Head of caudate nucleus (tissue), 42 donors: ENCODE data around the gene IL10.

Experiments
- DNase-seq, 42 donors: peaks; one replicate each; pipeline versions ENCODE4 v3.0.0 to v3.0.0-alpha.2; 2020 to 2021; ENCODE audit warnings: mixed read lengths in 7 of 42
- intact Hi-C: fragments of 100-400 bp; cut with DNase I; formaldehyde crosslinking; loops from one replicate; pipeline ENCODE4 v1.15.0; 2022

Gene IL10

GRCh38 chr1:206741142-206741701, 31.1 kb downstream of the IL10 start:
- DNase-seq: no peak
- intact Hi-C loops: no loop called here

GRCh38 chr1:206739411-206740076, 32.8 kb downstream of the IL10 start:
- DNase-seq: peak in 12 of 42 donors; percentile 8 to 57 (median 36)
- intact Hi-C loops: no loop called here

- intact Hi-C loops: no loop called here
These were observed 33.6 kb downstream of the IL10 start for GRCh38 chr1:206738370-206739366.

GRCh38 chr1:206737729-206738201, 34.5 kb downstream of the IL10 start:
- intact Hi-C loops: no loop called here
- peak in 1 of 42 donors; percentile 25 for DNase-seq

More at GRCh38 chr1:206738370-206739366, 33.6 kb downstream of the IL10 start:
- peak in 1 of 42 donors; percentile 21 for DNase-seq

- intact Hi-C loops: no loop called here
- peak in 1 of 42 donors; percentile 29 for DNase-seq
These were observed 35.2 kb downstream of the IL10 start for GRCh38 chr1:206736878-206737728.

GRCh38 chr1:206735553-206736031, 36.7 kb downstream of the IL10 start:
- DNase-seq: peak in 12 of 42 donors; percentile 19 to 64 (median 36)
- intact Hi-C loops: no loop called here

GRCh38 chr1:206734499-206735142, 37.7 kb downstream of the IL10 start:
- peak in 36 of 42 donors; percentile 17 to 78 (median 42) for DNase-seq

GRCh38 chr1:206732992-206733391, 39.3 kb downstream of the IL10 start:
- intact Hi-C loops: loop anchor here (5.0 kb wide), 1 partner anchor 179 kb away; no protein-coding TSS in a partner anchor
- DNase-seq: no peak

More at GRCh38 chr1:206734499-206735142, 37.7 kb downstream of the IL10 start:
- intact Hi-C loops: loop anchor here (5.0 kb wide), 1 partner anchor 178 kb away; no protein-coding TSS in a partner anchor

GRCh38 chr1:206732508-206732907, 39.8 kb downstream of the IL10 start:
- DNase-seq: no peak
- intact Hi-C loops: loop anchor here (5.0 kb wide), 1 partner anchor 180 kb away; no protein-coding TSS in a partner anchor

GRCh38 chr1:206729507-206729906, 42.8 kb downstream of the IL10 start:
- DNase-seq: peak in 1 of 42 donors; percentile 9
- intact Hi-C loops: no loop called here

GRCh38 chr1:206729050-206729449, 43.2 kb downstream of the IL10 start:
- intact Hi-C loops: no loop called here
- peak in 1 of 42 donors; percentile 25 for DNase-seq

- intact Hi-C loops: no loop called here
These were observed 43.7 kb downstream of the IL10 start for GRCh38 chr1:206728697-206728987.

GRCh38 chr1:206727981-206728696, 44.2 kb downstream of the IL10 start:
- intact Hi-C loops: no loop called here
- DNase-seq: no peak

More at GRCh38 chr1:206728697-206728987, 43.7 kb downstream of the IL10 start:
- DNase-seq: no peak

- intact Hi-C loops: no loop called here
These were observed 47.0 kb downstream of the IL10 start for GRCh38 chr1:206725109-206725963.

GRCh38 chr1:206723805-206724472, 48.4 kb downstream of the IL10 start:
- DNase-seq: peak in 1 of 42 donors; percentile 46

More at GRCh38 chr1:206725109-206725963, 47.0 kb downstream of the IL10 start:
- peak in 37 of 42 donors; percentile 21 to 78 (median 59) for DNase-seq

GRCh38 chr1:206723462-206723804, 48.9 kb downstream of the IL10 start:
- no peak for DNase-seq
- intact Hi-C loops: no loop called here

More at GRCh38 chr1:206723805-206724472, 48.4 kb downstream of the IL10 start:
- intact Hi-C loops: no loop called here
